Esophagus muscularis mucosa (tissue), 4 donors: ENCODE results near the gene ART3.

Experiments
- EP300 ChIP-seq: sonication (generic); formaldehyde crosslinking; IDR thresholded peaks from one replicate; pipeline ENCODE4 v1.6.1; 2017; ENCODE audit warnings: antibody characterized with exemption
- POLR2AphosphoS5 ChIP-seq, 2 donors: sonication (generic); formaldehyde crosslinking; IDR thresholded peaks; one replicate each; pipeline ENCODE4 v1.6.1; 2017; ENCODE audit warnings: antibody characterized with exemption in 2 of 2
- TF ChIP-seq, protein P1 (sequence below), 3 experiments: fragments of 200-600 bp in 2 of 3; fragments of 450-650 bp in 1 of 3; sonication (generic) in 2 of 3; IDR thresholded peaks; one replicate each; pipeline ENCODE4 v1.5.1; 2017 to 2019; ENCODE audit warnings: antibody characterized with exemption in 3 of 3, mild to moderate bottlenecking in 2 of 3, moderate library complexity in 1 of 3

DNA sequence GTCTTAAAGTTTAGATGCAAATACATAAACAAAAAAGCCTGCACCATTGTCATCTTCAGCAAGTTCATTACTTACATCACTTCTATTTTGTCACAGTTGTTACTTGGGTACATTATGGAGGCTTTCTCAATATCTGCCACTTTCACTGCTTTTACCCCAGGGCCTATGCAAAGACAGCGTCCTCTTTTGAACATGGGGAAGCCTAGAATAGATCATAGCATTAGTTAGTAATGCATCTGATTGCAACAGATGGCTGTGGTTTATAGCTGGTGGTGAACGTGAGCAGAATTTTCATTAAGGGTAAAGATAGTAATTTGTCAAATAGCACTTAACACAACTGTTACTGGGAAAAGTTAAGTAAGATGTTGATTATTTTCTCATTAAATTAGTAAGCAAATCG lies 39.4 kb upstream of the ART3 start:
- TF ChIP-seq, protein P1, sequence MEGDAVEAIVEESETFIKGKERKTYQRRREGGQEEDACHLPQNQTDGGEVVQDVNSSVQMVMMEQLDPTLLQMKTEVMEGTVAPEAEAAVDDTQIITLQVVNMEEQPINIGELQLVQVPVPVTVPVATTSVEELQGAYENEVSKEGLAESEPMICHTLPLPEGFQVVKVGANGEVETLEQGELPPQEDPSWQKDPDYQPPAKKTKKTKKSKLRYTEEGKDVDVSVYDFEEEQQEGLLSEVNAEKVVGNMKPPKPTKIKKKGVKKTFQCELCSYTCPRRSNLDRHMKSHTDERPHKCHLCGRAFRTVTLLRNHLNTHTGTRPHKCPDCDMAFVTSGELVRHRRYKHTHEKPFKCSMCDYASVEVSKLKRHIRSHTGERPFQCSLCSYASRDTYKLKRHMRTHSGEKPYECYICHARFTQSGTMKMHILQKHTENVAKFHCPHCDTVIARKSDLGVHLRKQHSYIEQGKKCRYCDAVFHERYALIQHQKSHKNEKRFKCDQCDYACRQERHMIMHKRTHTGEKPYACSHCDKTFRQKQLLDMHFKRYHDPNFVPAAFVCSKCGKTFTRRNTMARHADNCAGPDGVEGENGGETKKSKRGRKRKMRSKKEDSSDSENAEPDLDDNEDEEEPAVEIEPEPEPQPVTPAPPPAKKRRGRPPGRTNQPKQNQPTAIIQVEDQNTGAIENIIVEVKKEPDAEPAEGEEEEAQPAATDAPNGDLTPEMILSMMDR (IDR thresholded peaks at IDR 0.05): no peak
- TF ChIP-seq POLR2AphosphoS5 (IDR thresholded peaks at IDR 0.05): no peak
- TF ChIP-seq EP300: no peak
